ENCODE data around the gene OR2T33.
"Not testable (repeated sequence)": the region's sequence is repeated elsewhere in the genome, so short reads cannot be mapped to it uniquely, and the experiment has no call there.

The OR2T33 gene

GRCh38 chr1:248277876-248278275, at the start of gene OR2T33:
Gene OR2T33, minus strand, starts transcription at chr1:248277976. Its CDS starts 4,162 bp downstream, at chr1:248273814.
- Histone ChIP-seq H3K27me3 (ENCODE audit: insufficient read depth, low read depth, severe bottlenecking) (peaks cover 36% of the 10 kb centered on the region), H3K9me3 (ENCODE audit: severe bottlenecking) (no peaks in the 10 kb centered on the region), H3K27ac (no peak within 1 kb of the TSS), H3K36me3 (no peaks in the 10 kb centered on the region), H3K4me3 (ENCODE audit: low read depth, low read length) (no peak within 1 kb of the TSS)
- TF ChIP-seq, protein P1, sequence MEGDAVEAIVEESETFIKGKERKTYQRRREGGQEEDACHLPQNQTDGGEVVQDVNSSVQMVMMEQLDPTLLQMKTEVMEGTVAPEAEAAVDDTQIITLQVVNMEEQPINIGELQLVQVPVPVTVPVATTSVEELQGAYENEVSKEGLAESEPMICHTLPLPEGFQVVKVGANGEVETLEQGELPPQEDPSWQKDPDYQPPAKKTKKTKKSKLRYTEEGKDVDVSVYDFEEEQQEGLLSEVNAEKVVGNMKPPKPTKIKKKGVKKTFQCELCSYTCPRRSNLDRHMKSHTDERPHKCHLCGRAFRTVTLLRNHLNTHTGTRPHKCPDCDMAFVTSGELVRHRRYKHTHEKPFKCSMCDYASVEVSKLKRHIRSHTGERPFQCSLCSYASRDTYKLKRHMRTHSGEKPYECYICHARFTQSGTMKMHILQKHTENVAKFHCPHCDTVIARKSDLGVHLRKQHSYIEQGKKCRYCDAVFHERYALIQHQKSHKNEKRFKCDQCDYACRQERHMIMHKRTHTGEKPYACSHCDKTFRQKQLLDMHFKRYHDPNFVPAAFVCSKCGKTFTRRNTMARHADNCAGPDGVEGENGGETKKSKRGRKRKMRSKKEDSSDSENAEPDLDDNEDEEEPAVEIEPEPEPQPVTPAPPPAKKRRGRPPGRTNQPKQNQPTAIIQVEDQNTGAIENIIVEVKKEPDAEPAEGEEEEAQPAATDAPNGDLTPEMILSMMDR (IDR thresholded peaks at IDR 0.05; ENCODE audit: low read depth, low read length): no peak
- no peak for DNase-seq

DNA sequence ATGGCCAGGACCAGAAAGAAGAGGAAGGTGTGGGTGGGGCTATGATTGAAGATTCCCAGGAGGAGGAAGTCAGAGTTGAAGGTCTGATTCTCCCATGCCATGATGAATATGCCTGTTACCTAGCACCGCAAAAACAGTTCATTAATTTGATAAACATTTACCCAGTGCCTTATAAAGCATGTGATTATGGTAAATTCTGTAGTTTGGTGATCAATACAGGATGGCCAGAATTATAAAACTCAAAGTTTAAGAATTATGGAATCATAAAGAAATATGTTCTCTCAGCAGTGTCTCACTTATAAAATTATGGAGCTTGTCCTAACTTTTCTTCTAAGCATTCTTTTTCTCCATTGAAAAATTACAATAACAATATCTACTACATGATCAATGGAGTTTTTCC, 46.7 kb upstream of the OR2T33 start, which contains the start of gene OR2M7:
TSS of gene OR2M7 (minus strand) at position 101 of the 400 bp plus-strand sequence. CDS start at position 101, 0 bp downstream.
- TF ChIP-seq, protein P1 (IDR thresholded peaks at IDR 0.05; ENCODE audit: low read depth, low read length): no peak
- Histone ChIP-seq H3K36me3 (no peaks in the 10 kb centered on the region), H3K27me3 (ENCODE audit: insufficient read depth, low read depth, severe bottlenecking) (peaks cover 55% of the 10 kb centered on the region), H3K9me3 (ENCODE audit: severe bottlenecking) (no peaks in the 10 kb centered on the region), H3K4me3 (ENCODE audit: low read depth, low read length) (no peak within 1 kb of the TSS), H3K27ac (no peak within 1 kb of the TSS)
- no peak for DNase-seq

DNA sequence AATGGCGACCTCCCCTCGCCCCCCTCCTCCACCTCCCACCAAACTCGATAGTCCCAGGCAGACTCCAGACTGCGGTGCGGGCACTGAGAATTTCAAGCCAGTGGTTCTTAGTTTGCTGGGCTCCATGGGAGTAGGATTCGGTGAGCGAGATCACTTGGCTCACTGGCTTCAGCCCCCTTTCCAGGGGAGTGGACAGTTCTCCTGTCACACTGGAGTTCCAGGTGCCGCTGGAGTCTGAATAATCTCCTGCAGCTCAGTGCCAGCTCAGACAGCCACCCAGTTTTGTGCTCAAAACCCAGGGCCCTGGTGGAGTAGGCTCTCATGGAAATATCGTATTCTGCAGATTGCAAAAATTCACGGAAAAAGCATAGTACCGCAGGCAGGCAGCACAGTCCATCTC, 39.0 kb upstream of the OR2T33 start:
- no peaks in the 10 kb centered on the region for H3K36me3 ChIP-seq

GRCh38 chr1:248306740-248307139, 29.0 kb upstream of the OR2T33 start:
- not testable (repeated sequence) for DNase-seq; H3K27ac ChIP-seq; H3K9me3 ChIP-seq (ENCODE audit: severe bottlenecking)

More for the DNA sequence above, 39.0 kb upstream of the OR2T33 start:
- Histone ChIP-seq H3K4me3 (ENCODE audit: low read depth, low read length) (no peak overlapping the region), H3K27ac (no peak overlapping the region), H3K27me3 (ENCODE audit: insufficient read depth, low read depth, severe bottlenecking) (peaks cover 64% of the 10 kb centered on the region), H3K9me3 (ENCODE audit: severe bottlenecking) (peaks cover 8% of the 10 kb centered on the region)
- DNase-seq: no peak
- TF ChIP-seq, protein P1 (IDR thresholded peaks at IDR 0.05; ENCODE audit: low read depth, low read length): no peak

DNA sequence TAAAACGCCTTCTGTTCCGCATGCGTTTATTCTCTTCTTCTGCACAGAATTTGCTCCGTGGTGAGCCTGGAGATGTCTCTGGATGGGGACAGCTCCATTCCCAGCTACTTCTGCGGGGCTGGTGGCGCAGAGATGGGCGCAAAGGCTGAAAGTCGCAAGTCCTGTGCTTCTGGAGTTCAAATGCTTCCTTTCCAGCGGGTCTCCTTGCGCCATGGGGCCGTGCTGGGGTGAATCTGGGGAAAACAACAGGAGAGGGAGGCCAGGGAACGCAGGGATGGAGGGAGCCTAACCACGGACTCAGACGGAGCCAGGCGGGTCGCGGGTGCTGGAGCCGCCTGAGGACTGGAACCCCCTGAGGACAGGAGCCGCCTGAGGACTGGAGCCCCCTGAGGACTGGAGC, 28.3 kb upstream of the OR2T33 start:
- Histone ChIP-seq H3K27me3 (ENCODE audit: insufficient read depth, low read depth, severe bottlenecking) (peaks cover 41% of the 10 kb centered on the region), H3K9me3 (ENCODE audit: severe bottlenecking) (no peaks in the 10 kb centered on the region), H3K4me3 (ENCODE audit: low read depth, low read length) (no peak overlapping the region), H3K27ac (no peak overlapping the region), H3K36me3 (no peaks in the 10 kb centered on the region)
- DNase-seq: no peak
- TF ChIP-seq, protein P1 (IDR thresholded peaks at IDR 0.05; ENCODE audit: low read depth, low read length): no peak

More at GRCh38 chr1:248306740-248307139, 29.0 kb upstream of the OR2T33 start:
- peaks cover 42% of the 10 kb centered on the region for H3K27me3 ChIP-seq (ENCODE audit: insufficient read depth, low read depth, severe bottlenecking)
- not testable (repeated sequence) for H3K36me3 ChIP-seq; H3K4me3 ChIP-seq (ENCODE audit: low read depth, low read length)

- H3K9me3 ChIP-seq (ENCODE audit: severe bottlenecking); H3K4me3 ChIP-seq (ENCODE audit: low read depth, low read length): not testable (repeated sequence)
Measured at GRCh38 chr1:248305672-248306071, 27.9 kb upstream of the OR2T33 start.

GRCh38 chr1:248303324-248303723, 25.5 kb upstream of the OR2T33 start, which contains the start of gene OR2T12:
Gene OR2T12, minus strand, starts transcription at chr1:248303424. Its CDS starts 7,846 bp downstream, at chr1:248295578.
- H3K36me3 ChIP-seq: no peaks in the 10 kb centered on the region
- peaks cover 45% of the 10 kb centered on the region for H3K27me3 ChIP-seq (ENCODE audit: insufficient read depth, low read depth, severe bottlenecking)
- TF ChIP-seq, protein P1 (IDR thresholded peaks at IDR 0.05; ENCODE audit: low read depth, low read length): no peak
- no peak for DNase-seq
- H3K9me3 ChIP-seq (ENCODE audit: severe bottlenecking): no peaks in the 10 kb centered on the region
- no peak within 1 kb of the TSS for H3K27ac ChIP-seq
- H3K4me3 ChIP-seq (ENCODE audit: low read depth, low read length): no peak within 1 kb of the TSS

More at GRCh38 chr1:248305672-248306071, 27.9 kb upstream of the OR2T33 start:
- not testable (repeated sequence) for H3K27ac ChIP-seq, DNase-seq, H3K36me3 ChIP-seq
- H3K27me3 ChIP-seq (ENCODE audit: insufficient read depth, low read depth, severe bottlenecking): peaks cover 41% of the 10 kb centered on the region
